Neural cell (in vitro differentiated cells): Measurements from ENCODE around the gene NBEA. TPM values are rescaled to one million over a fixed set of nuclear protein-coding genes. Genes with fewer than 3 reads are reported as not detected.

Experiments
- H2AFZ ChIP-seq: fragments of 200-600, 300-800 bp; sonication (generic), shearing (Covaris generic); 2 replicates; pipeline ENCODE4 v1.6.0; 2014; ENCODE audit warnings: low read depth, mild to moderate bottlenecking, antibody characterized with exemption, low read length, moderate library complexity
- H3F3A ChIP-seq: fragments of 200-600 bp; shearing (Covaris generic); 2 replicates; pipeline ENCODE4 v1.6.1; 2016; ENCODE audit warnings: mild to moderate bottlenecking, moderate library complexity, mixed read lengths, antibody characterized with exemption, low read length; ENCODE audit not compliant: insufficient read depth, poor library complexity, severe bottlenecking
- H3K27ac ChIP-seq: fragments of 200-600, 300-800 bp; sonication (generic), shearing (Covaris generic); 2 replicates; pipeline ENCODE4 v1.5.1; 2014; ENCODE audit warnings: mild to moderate bottlenecking, low read length, moderate library complexity
- H3K27me3 ChIP-seq: fragments of 300-800, 200-600 bp; sonication (generic), shearing (Covaris generic); 2 replicates; pipeline ENCODE4 v1.6.0; 2014; ENCODE audit warnings: mild to moderate bottlenecking, low read depth, low read length, moderate library complexity; ENCODE audit not compliant: insufficient read depth
- H3K36me3 ChIP-seq: fragments of 300-800, 200-600 bp; sonication (generic), shearing (Covaris generic); 2 replicates; pipeline ENCODE4 v1.5.1; 2014; ENCODE audit warnings: mild to moderate bottlenecking, antibody characterized with exemption, low read length, moderate library complexity; ENCODE audit not compliant: insufficient read depth
- H3K4me2 ChIP-seq: fragments of 300-800, 200-600 bp; sonication (generic), shearing (Covaris generic); 2 replicates; pipeline ENCODE4 v1.6.0; 2014; ENCODE audit warnings: mild to moderate bottlenecking, low read length
- H3K4me3 ChIP-seq: fragments of 300-800, 200-600 bp; sonication (generic), shearing (Covaris generic); 2 replicates; pipeline ENCODE4 v1.5.1; 2014; ENCODE audit warnings: mild to moderate bottlenecking, low read length, moderate library complexity
- H3K79me2 ChIP-seq: fragments of 200-600 bp; shearing (Covaris generic); replicated peaks from 2 replicates; pipeline ENCODE4 v1.6.0; 2014; ENCODE audit warnings: mild to moderate bottlenecking, low read length, moderate library complexity; ENCODE audit not compliant: insufficient read depth
- H3K9ac ChIP-seq: fragments of 300-800, 200-600 bp; sonication (generic), shearing (Covaris generic); 2 replicates; pipeline ENCODE4 v1.6.1; 2016; ENCODE audit warnings: mild to moderate bottlenecking, low read length, mixed read lengths
- H3K9me2 ChIP-seq: fragments of 200-600 bp; shearing (Covaris generic); 2 replicates; pipeline ENCODE4 v1.6.1; 2016; ENCODE audit warnings: mild to moderate bottlenecking, low read length, mixed read lengths; ENCODE audit not compliant: insufficient read depth
- H3K9me3 ChIP-seq: fragments of 200-600, 300-800 bp; sonication (generic), shearing (Covaris generic); 2 replicates; pipeline ENCODE4 v1.6.1; 2016; ENCODE audit warnings: mild to moderate bottlenecking, mixed run types, low read length, moderate library complexity, mixed read lengths
- H4K20me1 ChIP-seq: fragments of 200-600 bp; shearing (Covaris generic); 2 replicates; pipeline ENCODE4 v1.6.1; 2016; ENCODE audit warnings: mild to moderate bottlenecking, mixed run types; ENCODE audit not compliant: insufficient read depth
- CTCF ChIP-seq: fragments of 450-650 bp; IDR thresholded peaks from 2 replicates; pipeline ENCODE4 v1.5.1; 2014; ENCODE audit warnings: antibody characterized with exemption, mild to moderate bottlenecking, moderate library complexity; ENCODE audit not compliant: poor library complexity, severe bottlenecking
- EP300 ChIP-seq: fragments of 450-650 bp; conservative IDR thresholded peaks from 2 replicates; pipeline ENCODE4 v1.6.1; 2014; ENCODE audit warnings: antibody characterized with exemption, mild to moderate bottlenecking, moderate library complexity; ENCODE audit not compliant: poor library complexity, severe bottlenecking
- EZH2 ChIP-seq: fragments of 200-600, 300-800 bp; shearing (Covaris generic), sonication (generic); IDR thresholded peaks from 2 replicates; pipeline ENCODE4 v1.6.1; 2014; ENCODE audit warnings: antibody characterized with exemption, low read length, borderline replicate concordance, mild to moderate bottlenecking; ENCODE audit not compliant: insufficient read depth, poor library complexity, severe bottlenecking
- MXI1 ChIP-seq: fragments of 450-650 bp; conservative IDR thresholded peaks from 2 replicates; pipeline ENCODE4 v1.6.1; 2014; ENCODE audit warnings: antibody characterized with exemption, mild to moderate bottlenecking; ENCODE audit not compliant: poor library complexity, severe bottlenecking
- POLR2AphosphoS5 ChIP-seq: IDR thresholded peaks from 2 replicates; pipeline ENCODE4 v1.6.1; 2012
- RAD21 ChIP-seq: fragments of 450-650 bp; conservative IDR thresholded peaks from 2 replicates; pipeline ENCODE4 v1.6.1; 2014; ENCODE audit warnings: antibody characterized with exemption, mild to moderate bottlenecking, moderate library complexity
- REST ChIP-seq: IDR thresholded peaks from 2 replicates; pipeline ENCODE4 v1.6.1; 2012; ENCODE audit warnings: borderline replicate concordance
- SMC3 ChIP-seq: fragments of 450-650 bp; conservative IDR thresholded peaks from 2 replicates; pipeline ENCODE4 v1.6.1; 2014; ENCODE audit warnings: antibody characterized with exemption, mild to moderate bottlenecking, moderate library complexity; ENCODE audit not compliant: poor library complexity
- TAF1 ChIP-seq: IDR thresholded peaks from 2 replicates; pipeline ENCODE4 v1.6.1; 2012; ENCODE audit warnings: low read depth
- polyA plus RNA-seq: library from polyadenylated mRNA; depleted of rRNA; stranded (reverse); fragments of >200 nt; gene quantifications from 2 replicates; pipeline ENCODE4 v1.2.3, GENCODE V29; 2014

The NBEA gene
- polyA plus RNA-seq, 1 donor from 2014 or later, result 55.8 TPM

GRCh38 chr13:35597451-35597850, 655.4 kb downstream of the NBEA start:
- no peak for TF ChIP-seq EP300
- no peak for TF ChIP-seq TAF1
- no peak for TF ChIP-seq SMC3
- TF ChIP-seq REST, result no peak
- TF ChIP-seq MXI1, result no peak
- TF ChIP-seq CTCF, result no peak
- no peak for TF ChIP-seq RAD21
- no peak for TF ChIP-seq EZH2
- no peak for TF ChIP-seq POLR2AphosphoS5
- H3K27ac ChIP-seq, result no peak overlapping the region
- H2AFZ ChIP-seq, result no peak overlapping the region
- no peak overlapping the region for H3K4me3 ChIP-seq
- H3K79me2 ChIP-seq, result no peaks in the 10 kb centered on the region
- no peaks in the 10 kb centered on the region for H3K9me3 ChIP-seq
- H3K27me3 ChIP-seq, result no peaks in the 10 kb centered on the region
- no peaks in the 10 kb centered on the region for H3F3A ChIP-seq
- no peaks in the 10 kb centered on the region for H3K36me3 ChIP-seq
- no peaks in the 10 kb centered on the region for H4K20me1 ChIP-seq
- no peaks in the 10 kb centered on the region for H3K9me2 ChIP-seq
- no peak overlapping the region for H3K4me2 ChIP-seq
- no peak overlapping the region for H3K9ac ChIP-seq

GRCh38 chr13:35598233-35598632, 656.2 kb downstream of the NBEA start:
- H3F3A ChIP-seq, result no peaks in the 10 kb centered on the region
- no peaks in the 10 kb centered on the region for H3K9me2 ChIP-seq
- no peaks in the 10 kb centered on the region for H3K36me3 ChIP-seq
- H2AFZ ChIP-seq, result no peak overlapping the region
- TF ChIP-seq SMC3, result no peak
- TF ChIP-seq CTCF, result no peak
- no peaks in the 10 kb centered on the region for H3K9me3 ChIP-seq
- H3K9ac ChIP-seq, result no peak overlapping the region
- no peak overlapping the region for H3K4me2 ChIP-seq
- no peaks in the 10 kb centered on the region for H4K20me1 ChIP-seq
- no peak overlapping the region for H3K4me3 ChIP-seq
- no peaks in the 10 kb centered on the region for H3K79me2 ChIP-seq
- no peak overlapping the region for H3K27ac ChIP-seq
- H3K27me3 ChIP-seq, result no peaks in the 10 kb centered on the region
